ENCODE results near the gene TRERF1. TPM values are rescaled to one million over a fixed set of nuclear protein-coding genes. Genes with fewer than 3 reads are reported as not detected.
"Not testable (repeated sequence)": the region's sequence is repeated elsewhere in the genome, so short reads cannot be mapped to it uniquely, and the experiment has no call there.

The TRERF1 gene
- total RNA-seq, 1 donor from 2014 or later, result 8.7 TPM

DNA sequence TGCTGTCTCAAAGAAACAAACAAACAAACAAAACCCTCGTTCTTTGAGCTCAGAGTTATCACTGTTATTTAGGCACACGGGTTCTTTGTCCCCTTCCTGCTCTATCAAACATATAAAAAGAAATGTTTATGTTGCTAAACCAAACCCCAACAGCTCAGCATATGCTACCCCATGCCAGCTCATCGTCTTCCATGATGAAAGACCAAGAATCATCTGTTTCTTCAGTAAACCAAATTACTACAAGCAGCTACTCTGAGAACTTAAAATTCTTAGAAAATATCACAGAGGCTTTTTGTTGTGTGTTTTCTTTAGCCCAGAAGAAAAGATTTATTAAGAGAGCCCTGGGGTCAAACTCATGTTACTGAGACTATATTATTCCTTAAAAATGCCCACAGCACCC, 4.7 kb downstream of the TRERF1 start:
- TF ChIP-seq, protein P1, sequence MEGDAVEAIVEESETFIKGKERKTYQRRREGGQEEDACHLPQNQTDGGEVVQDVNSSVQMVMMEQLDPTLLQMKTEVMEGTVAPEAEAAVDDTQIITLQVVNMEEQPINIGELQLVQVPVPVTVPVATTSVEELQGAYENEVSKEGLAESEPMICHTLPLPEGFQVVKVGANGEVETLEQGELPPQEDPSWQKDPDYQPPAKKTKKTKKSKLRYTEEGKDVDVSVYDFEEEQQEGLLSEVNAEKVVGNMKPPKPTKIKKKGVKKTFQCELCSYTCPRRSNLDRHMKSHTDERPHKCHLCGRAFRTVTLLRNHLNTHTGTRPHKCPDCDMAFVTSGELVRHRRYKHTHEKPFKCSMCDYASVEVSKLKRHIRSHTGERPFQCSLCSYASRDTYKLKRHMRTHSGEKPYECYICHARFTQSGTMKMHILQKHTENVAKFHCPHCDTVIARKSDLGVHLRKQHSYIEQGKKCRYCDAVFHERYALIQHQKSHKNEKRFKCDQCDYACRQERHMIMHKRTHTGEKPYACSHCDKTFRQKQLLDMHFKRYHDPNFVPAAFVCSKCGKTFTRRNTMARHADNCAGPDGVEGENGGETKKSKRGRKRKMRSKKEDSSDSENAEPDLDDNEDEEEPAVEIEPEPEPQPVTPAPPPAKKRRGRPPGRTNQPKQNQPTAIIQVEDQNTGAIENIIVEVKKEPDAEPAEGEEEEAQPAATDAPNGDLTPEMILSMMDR (IDR thresholded peaks at IDR 0.05; ENCODE audit: unreplicated experiment), result no peak
- H3K27ac Mint-ChIP-seq (ENCODE audit: unreplicated experiment), result no peak overlapping the region
- no peak overlapping the region for H3K4me3 Mint-ChIP-seq (ENCODE audit: unreplicated experiment)
- H3K27me3 Mint-ChIP-seq (ENCODE audit: unreplicated experiment), result peaks cover 16% of the 10 kb centered on the region
- H3K4me1 Mint-ChIP-seq (ENCODE audit: unreplicated experiment), result peaks cover 21% of the 10 kb centered on the region
- DNase-seq (ENCODE audit: low spot score), result no peak
- no peaks in the 10 kb centered on the region for H3K36me3 Mint-ChIP-seq (ENCODE audit: low read depth, unreplicated experiment)
- no peaks in the 10 kb centered on the region for H3K9me3 Mint-ChIP-seq (ENCODE audit: unreplicated experiment)

DNA sequence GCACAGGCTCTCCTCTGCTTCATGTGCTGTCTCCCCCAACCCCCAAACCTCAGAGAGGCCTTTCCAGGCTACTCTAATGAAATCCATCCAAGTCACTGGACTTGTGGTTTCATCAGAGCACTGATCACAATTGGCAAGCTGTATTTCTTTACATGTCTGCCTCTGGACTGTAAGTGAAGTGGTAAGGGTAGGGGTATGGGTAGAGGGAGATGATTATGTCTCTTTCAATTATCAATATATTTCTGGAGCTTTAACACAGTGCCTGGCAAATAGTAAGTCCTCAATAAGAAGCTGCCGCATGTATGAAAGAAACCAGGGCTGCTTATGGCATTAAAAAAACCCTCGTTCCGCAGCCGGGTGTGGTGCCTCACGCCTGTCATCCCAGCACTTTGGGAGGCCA, 5.4 kb downstream of the TRERF1 start:
- Mint-ChIP-seq H3K4me3 (ENCODE audit: unreplicated experiment) (peak overlapping the region; percentile 67), H3K36me3 (ENCODE audit: low read depth, unreplicated experiment) (no peaks in the 10 kb centered on the region), H3K27me3 (ENCODE audit: unreplicated experiment) (peaks cover 10% of the 10 kb centered on the region), H3K4me1 (ENCODE audit: unreplicated experiment) (peaks cover 21% of the 10 kb centered on the region), H3K9me3 (ENCODE audit: unreplicated experiment) (no peaks in the 10 kb centered on the region), H3K27ac (ENCODE audit: unreplicated experiment) (no peak overlapping the region)
- TF ChIP-seq, protein P1 (IDR thresholded peaks at IDR 0.05; ENCODE audit: unreplicated experiment), result no peak
- DNase-seq (ENCODE audit: low spot score), result no peak

DNA sequence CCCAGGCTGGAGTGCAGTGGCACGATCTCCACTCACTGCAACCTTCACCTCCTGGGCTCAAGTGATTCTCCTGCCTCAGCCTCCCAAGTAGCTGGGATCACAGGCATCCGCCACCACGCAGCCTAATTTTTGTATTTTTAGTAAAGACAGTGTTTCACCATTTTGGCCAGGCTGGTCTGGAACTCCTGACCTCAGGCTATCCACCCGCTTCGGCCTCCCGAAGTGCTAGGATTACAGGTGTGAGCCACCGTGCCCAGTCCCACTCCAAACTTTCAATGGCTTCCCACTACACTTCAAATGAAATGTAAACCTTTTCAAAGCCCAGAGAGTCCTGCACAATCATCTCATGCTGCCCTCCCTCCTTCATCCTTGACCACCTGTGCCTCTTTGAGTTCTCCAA, 5.8 kb downstream of the TRERF1 start:
- H3K9me3 Mint-ChIP-seq (ENCODE audit: unreplicated experiment); H3K36me3 Mint-ChIP-seq (ENCODE audit: low read depth, unreplicated experiment); H3K27ac Mint-ChIP-seq (ENCODE audit: unreplicated experiment); H3K27me3 Mint-ChIP-seq (ENCODE audit: unreplicated experiment); DNase-seq (ENCODE audit: low spot score): not testable (repeated sequence)
- H3K4me1 Mint-ChIP-seq (ENCODE audit: unreplicated experiment), result peaks cover 22% of the 10 kb centered on the region
- H3K4me3 Mint-ChIP-seq (ENCODE audit: unreplicated experiment), result peak overlapping the region; percentile 67

DNA sequence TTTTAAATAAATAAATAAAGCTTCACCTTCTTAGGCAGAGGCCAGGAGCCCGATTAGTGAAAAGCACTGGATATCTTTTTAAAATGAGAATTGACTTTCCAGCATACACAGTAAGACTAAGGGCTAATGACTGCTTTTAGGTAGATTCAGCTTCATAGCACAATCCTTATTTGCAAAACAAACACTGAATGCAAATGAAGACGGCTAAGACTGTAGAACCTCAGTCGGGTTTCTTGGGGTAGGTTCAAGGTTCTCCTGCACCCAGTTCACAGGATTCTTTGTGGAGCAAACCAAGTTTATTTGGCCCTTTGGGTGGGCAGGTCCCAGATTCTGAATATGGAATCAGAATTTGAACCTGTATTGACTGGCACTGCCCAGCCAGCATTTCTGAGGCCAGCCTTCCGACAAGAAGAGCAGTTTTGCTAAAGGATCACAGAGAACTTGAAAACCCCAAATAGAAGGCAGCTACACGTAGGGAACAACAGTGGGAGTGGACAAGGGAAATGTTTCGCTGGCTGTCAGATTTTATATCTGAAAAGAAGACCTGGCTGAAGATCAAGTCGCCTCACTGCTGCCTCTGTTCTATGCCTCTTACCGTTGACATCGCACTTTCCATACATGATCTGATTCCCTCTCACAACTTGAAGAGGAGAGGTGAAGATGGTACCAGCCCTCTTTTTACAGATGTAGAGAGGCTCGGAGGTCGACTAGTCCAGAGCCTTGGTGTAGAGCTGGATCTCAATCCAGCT, 8.2 kb downstream of the TRERF1 start:
- Mint-ChIP-seq H3K27ac (ENCODE audit: unreplicated experiment) (no peak overlapping the region), H3K4me3 (ENCODE audit: unreplicated experiment) (no peak overlapping the region)
- DNase-seq (ENCODE audit: low spot score), result no peak

DNA sequence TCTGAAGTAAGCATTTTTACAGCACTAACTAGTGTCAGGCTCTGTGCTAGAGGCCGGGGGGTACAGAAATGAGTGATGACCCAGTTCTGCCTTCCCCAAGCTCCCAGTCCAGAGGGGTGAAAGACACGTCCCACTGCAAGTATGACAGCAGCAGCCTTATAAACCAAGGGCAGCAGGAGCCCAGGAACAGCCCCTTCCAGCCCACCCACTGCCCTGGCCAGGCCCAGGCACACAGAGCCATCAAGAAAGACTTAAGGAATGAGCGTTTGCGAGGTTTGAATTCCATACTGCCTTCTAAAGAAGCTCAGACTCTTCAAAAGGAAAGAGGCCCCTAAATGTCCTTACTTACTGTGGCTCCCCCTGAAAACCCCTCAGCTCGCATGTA, 10.0 kb downstream of the TRERF1 start:
- DNase-seq (ENCODE audit: low spot score), result no peak
- no peak overlapping the region for H3K27ac Mint-ChIP-seq (ENCODE audit: unreplicated experiment)
- H3K4me3 Mint-ChIP-seq (ENCODE audit: unreplicated experiment), result no peak overlapping the region

More for the DNA sequence above, 8.2 kb downstream of the TRERF1 start:
- Mint-ChIP-seq H3K36me3 (ENCODE audit: low read depth, unreplicated experiment) (no peaks in the 10 kb centered on the region), H3K9me3 (ENCODE audit: unreplicated experiment) (no peaks in the 10 kb centered on the region), H3K27me3 (ENCODE audit: unreplicated experiment) (peaks cover 7% of the 10 kb centered on the region), H3K4me1 (ENCODE audit: unreplicated experiment) (peaks cover 25% of the 10 kb centered on the region)
- TF ChIP-seq, protein P1 (IDR thresholded peaks at IDR 0.05; ENCODE audit: unreplicated experiment), result no peak

More for the DNA sequence above, 10.0 kb downstream of the TRERF1 start:
- Mint-ChIP-seq H3K27me3 (ENCODE audit: unreplicated experiment) (peaks cover 7% of the 10 kb centered on the region), H3K9me3 (ENCODE audit: unreplicated experiment) (no peaks in the 10 kb centered on the region), H3K36me3 (ENCODE audit: low read depth, unreplicated experiment) (no peaks in the 10 kb centered on the region), H3K4me1 (ENCODE audit: unreplicated experiment) (peaks cover 25% of the 10 kb centered on the region)
- TF ChIP-seq, protein P1 (IDR thresholded peaks at IDR 0.05; ENCODE audit: unreplicated experiment), result no peak
